ENCODE data around the gene STARD13.

The STARD13 gene

DNA sequence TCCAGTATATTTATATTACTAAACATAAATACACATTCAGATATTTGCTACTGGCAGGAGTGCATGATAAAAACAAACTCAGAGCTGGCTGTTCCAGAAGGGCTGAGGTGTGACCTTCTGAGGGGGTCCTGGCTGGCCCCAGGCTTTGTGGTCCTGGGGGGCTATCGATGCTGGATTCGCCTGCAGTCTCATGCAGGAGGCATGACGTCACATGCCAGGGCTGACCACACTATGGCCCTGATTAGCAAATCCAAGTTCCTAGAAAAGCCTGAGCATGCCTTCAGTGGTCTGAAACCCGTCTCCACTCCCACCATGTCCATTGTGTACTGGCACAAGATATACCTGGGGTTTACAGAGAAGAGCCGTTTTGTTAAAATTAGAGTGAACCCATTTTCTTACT is 171.4 kb downstream of the STARD13 start:
- TF ChIP-seq Cebpa-rat (IDR thresholded peaks at IDR 0.05), result no peak
- no peak overlapping the region for H3K4me3 ChIP-seq
- no peaks in the 10 kb centered on the region for H3K36me3 ChIP-seq
- H3K4me1 ChIP-seq, result peaks cover 7% of the 10 kb centered on the region; the same call in 1 of the 2 replicates
- no peaks in the 10 kb centered on the region for H4K20me1 ChIP-seq
- no peaks in the 10 kb centered on the region for H3K9me3 ChIP-seq
- no peak overlapping the region for H3K4me2 ChIP-seq
- H3K27ac ChIP-seq, result no peak overlapping the region
- no peak overlapping the region for H3K9ac ChIP-seq
- H3K27me3 ChIP-seq, result no peaks in the 10 kb centered on the region

DNA sequence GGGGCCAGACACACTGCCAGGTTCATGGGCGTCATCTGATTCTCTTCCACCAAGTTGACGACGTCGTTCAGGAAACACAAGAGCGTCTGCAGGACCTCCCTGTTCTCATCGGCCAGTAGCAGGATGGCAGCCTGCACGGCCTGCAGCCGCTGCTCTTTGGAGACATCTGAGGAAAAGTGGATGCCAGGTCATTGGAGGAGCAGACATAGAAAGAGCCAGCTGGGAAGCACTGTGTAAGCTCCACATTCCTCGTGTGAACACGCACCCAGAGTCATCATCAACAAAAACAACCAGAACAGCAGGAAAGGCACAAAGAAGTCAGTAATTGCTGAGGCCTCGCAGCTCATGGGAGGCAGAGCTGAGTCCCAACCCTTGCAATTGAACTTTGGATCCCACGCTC is 172.8 kb downstream of the STARD13 start:
- Histone ChIP-seq H3K9me3 (no peaks in the 10 kb centered on the region), H3K4me1 (peaks cover 7% of the 10 kb centered on the region; the same call in 1 of the 2 replicates), H4K20me1 (no peaks in the 10 kb centered on the region), H3K4me2 (no peak overlapping the region), H3K27me3 (no peaks in the 10 kb centered on the region), H3K4me3 (no peak overlapping the region), H3K27ac (no peak overlapping the region), H3K9ac (no peak overlapping the region), H3K36me3 (no peaks in the 10 kb centered on the region)
- no peak for TF ChIP-seq Cebpa-rat (IDR thresholded peaks at IDR 0.05)

DNA sequence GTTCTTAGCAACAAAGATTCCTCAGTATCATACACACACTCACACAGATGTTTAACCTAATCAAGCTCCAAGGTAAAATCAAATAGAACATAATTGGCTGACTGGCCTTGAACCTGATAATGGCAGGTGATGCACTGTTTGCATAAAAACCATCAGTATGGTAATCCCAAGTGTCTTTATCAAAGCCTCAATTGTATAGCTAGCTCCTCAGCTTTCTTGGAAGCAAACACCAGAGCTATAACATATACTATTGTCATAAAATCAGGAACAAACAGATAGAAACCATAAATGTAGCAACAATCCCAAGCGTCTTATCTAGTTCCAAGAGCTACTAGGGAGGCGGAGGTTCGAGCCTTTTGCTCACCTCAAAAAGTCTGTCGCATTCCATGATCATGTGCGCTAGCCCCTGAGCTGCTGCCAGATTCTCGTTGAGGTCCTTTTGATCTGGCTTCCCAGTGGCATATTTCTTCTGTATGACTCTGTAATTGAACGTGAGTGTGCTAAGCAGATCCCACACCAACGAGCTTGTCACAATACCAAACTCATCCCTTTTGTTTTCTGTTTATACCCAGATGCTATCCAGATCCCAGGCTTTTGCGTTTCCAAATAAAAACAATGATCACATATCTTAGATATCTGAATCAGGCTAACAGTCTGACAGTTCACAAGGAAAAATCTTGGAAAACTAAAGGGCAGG is 174.0 kb downstream of the STARD13 start:
- H3K9ac ChIP-seq, result no peak overlapping the region
- H3K27ac ChIP-seq, result no peak overlapping the region
- TF ChIP-seq Cebpa-rat (IDR thresholded peaks at IDR 0.05), result no peak
- no peaks in the 10 kb centered on the region for H3K36me3 ChIP-seq
- H3K4me2 ChIP-seq, result no peak overlapping the region
- H3K9me3 ChIP-seq, result no peaks in the 10 kb centered on the region
- no peaks in the 10 kb centered on the region for H3K27me3 ChIP-seq
- no peaks in the 10 kb centered on the region for H4K20me1 ChIP-seq
- H3K4me3 ChIP-seq, result no peak overlapping the region
- H3K4me1 ChIP-seq, result peaks cover 7% of the 10 kb centered on the region; the same call in 1 of the 2 replicates

- H3K4me3 ChIP-seq, result no peak overlapping the region
- peaks cover 7% of the 10 kb centered on the region; the same call in 1 of the 2 replicates for H3K4me1 ChIP-seq
- no peak overlapping the region for H3K9ac ChIP-seq
- H4K20me1 ChIP-seq, result no peaks in the 10 kb centered on the region
- no peak overlapping the region for H3K27ac ChIP-seq
- no peak for TF ChIP-seq Cebpa-rat (IDR thresholded peaks at IDR 0.05)
- H3K36me3 ChIP-seq, result no peaks in the 10 kb centered on the region
- peak overlapping the region; percentile 27; the same call in 1 of the 2 replicates for H3K4me2 ChIP-seq
- no peaks in the 10 kb centered on the region for H3K27me3 ChIP-seq
- no peaks in the 10 kb centered on the region for H3K9me3 ChIP-seq
These were observed 174.7 kb downstream of the STARD13 start for GRCh38 chr13:33110713-33111413.

- Histone ChIP-seq H3K9me3 (no peaks in the 10 kb centered on the region), H3K4me3 (no peak overlapping the region), H3K36me3 (no peaks in the 10 kb centered on the region), H3K27ac (no peak overlapping the region), H3K9ac (no peak overlapping the region), H4K20me1 (no peaks in the 10 kb centered on the region), H3K4me2 (peak overlapping the region; percentile 27; the same call in 1 of the 2 replicates), H3K4me1 (peaks cover 11% of the 10 kb centered on the region; the same call in 1 of the 2 replicates), H3K27me3 (no peaks in the 10 kb centered on the region)
- no peak for TF ChIP-seq Cebpa-rat (IDR thresholded peaks at IDR 0.05)
These were observed 175.2 kb downstream of the STARD13 start for GRCh38 chr13:33110386-33110712.

GRCh38 chr13:33109801-33110200 is 175.8 kb downstream of the STARD13 start:
- TF ChIP-seq Cebpa-rat (IDR thresholded peaks at IDR 0.05), result no peak
- no peak overlapping the region for H3K9ac ChIP-seq
- no peak overlapping the region for H3K4me2 ChIP-seq
- H3K9me3 ChIP-seq, result no peaks in the 10 kb centered on the region
- H3K4me1 ChIP-seq, result peaks cover 13% of the 10 kb centered on the region; the same call in 1 of the 2 replicates
- H3K4me3 ChIP-seq, result no peak overlapping the region
- no peaks in the 10 kb centered on the region for H4K20me1 ChIP-seq
- no peaks in the 10 kb centered on the region for H3K27me3 ChIP-seq
- no peaks in the 10 kb centered on the region for H3K36me3 ChIP-seq
- H3K27ac ChIP-seq, result no peak overlapping the region

DNA sequence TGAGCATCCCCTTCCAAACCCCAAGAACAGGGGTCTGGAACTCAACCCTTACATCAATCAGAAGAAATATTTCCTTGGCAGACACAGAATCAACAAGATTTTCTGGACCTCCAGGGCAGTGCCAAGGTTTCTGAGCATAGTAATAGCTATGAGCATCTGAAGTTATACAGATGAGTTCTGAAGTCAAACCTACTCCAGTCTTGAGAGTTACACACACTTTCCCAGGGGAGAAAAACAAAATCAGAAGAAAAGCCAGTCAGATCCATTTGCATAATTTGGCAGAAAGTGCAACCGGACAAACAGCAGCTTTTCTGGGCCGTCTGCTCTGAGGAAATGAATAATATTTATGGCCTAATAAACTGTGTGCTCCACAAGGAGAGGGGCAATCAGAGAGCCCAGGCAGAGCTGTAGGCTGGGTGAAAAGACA is 176.3 kb downstream of the STARD13 start:
- Histone ChIP-seq H4K20me1 (no peaks in the 10 kb centered on the region), H3K9ac (no peak overlapping the region), H3K27ac (no peak overlapping the region), H3K4me3 (no peak overlapping the region), H3K9me3 (no peaks in the 10 kb centered on the region), H3K4me2 (no peak overlapping the region), H3K27me3 (no peaks in the 10 kb centered on the region), H3K4me1 (peaks cover 13% of the 10 kb centered on the region; the same call in 1 of the 2 replicates), H3K36me3 (no peaks in the 10 kb centered on the region)
- TF ChIP-seq Cebpa-rat (IDR thresholded peaks at IDR 0.05), result no peak

GRCh38 chr13:33108620-33109019 is 176.9 kb downstream of the STARD13 start:
- no peak overlapping the region for H3K9ac ChIP-seq
- peaks cover 13% of the 10 kb centered on the region; the same call in 1 of the 2 replicates for H3K4me1 ChIP-seq
- no peaks in the 10 kb centered on the region for H3K36me3 ChIP-seq
- no peak overlapping the region for H3K4me3 ChIP-seq
- no peaks in the 10 kb centered on the region for H3K9me3 ChIP-seq
- no peak overlapping the region for H3K27ac ChIP-seq
- no peak overlapping the region for H3K4me2 ChIP-seq
- no peaks in the 10 kb centered on the region for H3K27me3 ChIP-seq
- H4K20me1 ChIP-seq, result no peaks in the 10 kb centered on the region
- TF ChIP-seq Cebpa-rat (IDR thresholded peaks at IDR 0.05), result no peak

GRCh38 chr13:33107361-33107760 is 178.2 kb downstream of the STARD13 start:
- Histone ChIP-seq H3K36me3 (no peaks in the 10 kb centered on the region), H4K20me1 (no peaks in the 10 kb centered on the region), H3K9ac (no peak overlapping the region), H3K27me3 (no peaks in the 10 kb centered on the region), H3K4me3 (no peak overlapping the region), H3K9me3 (no peaks in the 10 kb centered on the region), H3K4me2 (no peak overlapping the region), H3K27ac (no peak overlapping the region), H3K4me1 (peaks cover 13% of the 10 kb centered on the region; the same call in 1 of the 2 replicates)
- no peak for TF ChIP-seq Cebpa-rat (IDR thresholded peaks at IDR 0.05)

DNA sequence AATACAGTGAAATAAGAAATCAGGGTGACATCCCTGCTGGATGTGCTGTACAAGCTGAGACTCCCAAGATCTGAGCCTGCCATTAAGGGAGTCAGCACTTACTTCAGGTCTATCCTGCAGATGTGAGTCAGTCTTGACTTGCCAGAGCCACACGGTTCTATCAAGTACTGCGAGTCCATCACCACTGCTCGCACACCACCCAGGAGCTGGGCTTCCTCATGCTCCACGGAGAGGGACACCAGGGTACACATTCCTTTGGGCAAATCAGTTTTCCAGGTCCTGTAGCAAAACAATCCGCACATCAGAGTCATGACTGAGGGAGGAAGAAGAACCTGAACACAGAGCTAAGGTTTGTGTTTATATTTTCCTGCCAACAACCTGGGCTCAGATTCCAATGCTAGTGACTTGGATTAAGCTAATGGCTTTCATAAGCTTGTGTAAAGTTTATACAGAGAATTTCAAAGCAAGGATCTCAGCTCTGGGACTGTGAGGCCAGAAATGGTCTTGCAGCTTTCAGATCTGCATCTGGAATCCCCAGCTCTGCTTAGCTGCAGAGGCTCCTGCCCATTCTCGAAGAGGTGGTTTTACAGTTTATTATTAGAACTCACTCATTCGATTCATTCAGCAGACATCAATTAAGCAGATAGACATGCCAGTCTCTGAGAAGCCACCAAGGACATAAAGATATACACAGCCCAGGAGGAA is 178.7 kb downstream of the STARD13 start:
- Histone ChIP-seq H3K4me3 (no peak overlapping the region), H4K20me1 (no peaks in the 10 kb centered on the region), H3K9me3 (no peaks in the 10 kb centered on the region), H3K9ac (no peak overlapping the region), H3K36me3 (no peaks in the 10 kb centered on the region), H3K27me3 (no peaks in the 10 kb centered on the region), H3K4me2 (no peak overlapping the region), H3K4me1 (peaks cover 13% of the 10 kb centered on the region; the same call in 1 of the 2 replicates), H3K27ac (no peak overlapping the region)
- TF ChIP-seq Cebpa-rat (IDR thresholded peaks at IDR 0.05), result no peak

Measured in BLaER1 (cell line).